NCI-H748 (cell line): Measurements from ENCODE around the gene GALNT2.

ENCODE experiments used
- DNase-seq: peaks from one replicate; lab custom pipeline; 2025; ENCODE audit not compliant: unreplicated experiment; lab: John Stamatoyannopoulos, UW

The GALNT2 gene

DNA sequence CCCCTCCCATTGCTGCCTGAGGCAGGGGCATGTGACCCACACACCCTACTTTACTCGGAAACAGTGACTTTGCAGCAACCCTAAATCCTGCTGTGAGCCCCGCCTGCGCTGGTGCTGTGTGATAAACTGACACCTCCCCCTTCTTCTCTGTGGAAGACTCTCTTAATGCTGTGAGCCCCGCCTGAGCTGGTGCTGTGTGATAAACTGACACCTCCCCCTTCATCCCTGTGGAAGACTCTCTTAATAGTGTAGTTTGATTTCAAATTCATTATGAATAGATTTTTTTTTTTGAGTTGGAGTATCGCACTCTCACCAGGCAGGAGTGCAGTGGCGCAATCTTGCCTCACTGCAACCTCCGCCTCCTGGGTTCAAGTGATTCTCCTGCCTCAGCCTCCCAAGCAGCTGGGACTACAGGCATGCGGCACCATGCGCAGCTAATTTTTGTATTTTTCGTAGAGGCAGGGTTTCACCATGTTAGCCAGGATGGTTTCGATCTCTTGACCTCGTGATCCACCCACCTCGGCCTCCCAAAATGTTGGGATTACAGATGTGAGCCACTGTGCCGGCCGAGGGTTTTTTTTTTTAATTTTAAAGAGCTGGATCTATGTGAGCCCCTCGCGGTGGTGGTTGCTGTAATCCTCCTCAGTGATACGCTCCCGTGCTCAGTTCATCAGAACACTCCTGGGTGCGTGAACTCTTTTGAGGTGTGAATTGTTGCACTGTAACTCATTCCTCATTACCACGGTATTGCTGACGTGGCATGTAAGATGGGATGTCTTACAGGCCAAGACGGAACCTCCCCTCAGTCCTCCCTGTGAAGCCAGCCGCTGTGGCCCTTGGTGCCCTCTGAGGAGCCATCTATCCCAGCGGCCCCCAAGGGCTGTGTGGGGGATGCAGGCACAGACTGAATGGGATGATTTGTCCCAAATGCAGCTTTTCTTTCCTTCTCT is 60.3 kb downstream of the GALNT2 start:
- peak; percentile 39 for DNase-seq

DNA sequence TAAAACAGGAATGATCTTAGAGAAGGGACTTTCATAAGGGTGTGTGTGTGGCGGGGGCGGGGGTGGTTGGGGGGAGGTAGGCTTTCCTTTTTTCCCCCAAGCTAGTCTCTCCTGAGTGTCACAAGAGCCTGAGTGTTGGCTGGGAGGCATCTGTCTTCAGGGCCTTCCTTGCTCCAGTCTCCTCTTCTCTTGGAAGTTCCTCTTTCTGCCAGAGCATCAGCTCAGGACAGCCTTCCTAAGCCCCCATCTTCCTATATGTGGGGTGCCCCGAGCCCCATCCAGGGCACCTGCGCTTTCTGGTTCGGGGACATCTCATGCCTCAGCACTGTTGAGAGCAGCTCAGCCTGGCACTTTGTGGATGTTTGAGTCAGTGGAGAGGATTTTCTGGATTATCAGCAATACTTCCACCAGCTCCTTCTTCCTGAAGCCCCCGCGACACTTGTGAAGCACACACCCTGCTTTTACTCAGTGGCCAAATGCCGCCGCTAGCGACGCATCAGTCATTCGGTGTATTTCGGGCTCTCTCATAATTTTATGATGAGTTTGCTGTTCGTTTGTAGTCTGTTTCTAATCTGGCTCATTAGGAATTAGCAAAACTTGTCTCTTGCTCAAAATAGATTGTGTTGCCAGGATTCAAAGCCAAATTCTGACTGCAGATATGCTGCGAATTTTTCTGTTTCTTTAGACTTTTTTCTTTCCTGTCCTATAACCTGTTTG is 61.7 kb downstream of the GALNT2 start:
- DNase-seq: no peak

DNA sequence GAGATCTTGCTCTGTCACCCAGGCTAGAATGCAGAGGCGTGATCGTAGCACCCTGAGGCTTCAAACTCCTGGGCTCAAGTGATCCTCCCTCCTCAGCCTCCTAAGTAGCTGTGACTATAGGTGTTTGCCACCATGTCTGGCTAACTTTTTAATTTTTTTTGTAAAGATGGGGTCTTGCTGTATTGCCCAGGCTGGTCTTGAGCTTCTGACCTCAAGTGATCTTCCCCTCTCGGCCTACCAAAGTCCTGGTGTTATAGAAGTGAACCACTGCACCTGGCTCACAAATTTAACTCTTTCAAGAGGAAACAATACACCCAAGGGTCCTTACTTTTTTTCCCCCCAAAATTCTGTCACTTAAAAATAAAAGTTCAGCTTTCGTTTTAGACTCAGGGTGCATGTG is 62.3 kb downstream of the GALNT2 start:
- no peak for DNase-seq

DNA sequence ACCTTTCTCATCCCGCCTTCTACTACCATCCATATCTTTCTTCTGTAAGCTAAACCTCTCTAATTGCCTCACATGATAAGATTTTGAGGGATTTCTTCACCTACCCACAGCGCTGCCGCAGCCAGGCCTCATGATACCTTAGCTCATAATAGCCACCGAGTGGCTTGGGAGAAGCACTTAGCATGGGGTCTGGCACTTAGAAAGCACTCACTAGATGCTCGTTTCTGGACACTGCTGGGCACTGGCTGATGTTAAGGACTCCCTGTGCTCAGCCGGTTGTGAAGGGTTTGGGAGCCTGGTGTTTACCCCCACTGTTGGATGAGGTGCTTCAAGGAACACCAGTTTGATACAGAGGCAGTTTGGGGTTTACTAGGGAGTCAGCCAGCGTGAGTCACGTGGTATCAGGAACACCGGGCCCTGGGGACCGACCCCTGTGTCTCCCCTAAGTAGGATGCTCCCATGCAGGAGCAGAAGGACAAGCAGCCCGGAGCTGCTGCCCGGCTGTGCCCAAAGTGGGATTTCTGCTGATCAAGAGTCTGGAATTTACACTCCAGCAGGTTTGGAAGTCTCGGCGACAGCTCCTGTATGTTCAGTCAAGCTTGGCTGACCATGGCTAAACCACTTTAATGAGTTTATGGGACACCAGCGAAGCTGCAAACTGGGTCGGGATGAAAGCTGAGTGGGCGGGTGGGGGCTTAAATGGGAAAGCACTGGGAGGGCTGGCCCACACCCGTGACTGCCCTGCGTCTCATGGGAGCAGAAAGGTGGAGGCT is 63.3 kb downstream of the GALNT2 start:
- no peak for DNase-seq

DNA sequence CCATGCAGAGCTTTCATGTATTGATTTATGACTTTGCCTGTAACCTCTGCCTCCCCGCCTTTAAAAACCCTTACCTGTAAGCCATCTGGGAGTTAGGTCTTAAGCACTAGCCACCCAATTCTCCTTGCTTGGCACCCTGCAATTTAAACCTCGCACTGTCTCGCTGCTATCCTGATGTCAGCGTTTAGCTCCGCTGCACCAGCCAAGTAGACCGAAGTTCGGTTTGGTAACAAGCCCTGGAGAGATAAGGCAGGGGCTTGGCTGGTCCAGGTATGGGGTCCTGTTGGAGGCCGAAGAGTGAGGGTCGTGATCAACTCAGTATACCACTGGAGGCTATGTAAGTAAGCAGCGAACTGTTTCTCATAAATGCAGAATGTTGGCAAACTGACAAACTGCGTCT is 64.4 kb downstream of the GALNT2 start:
- no peak for DNase-seq

DNA sequence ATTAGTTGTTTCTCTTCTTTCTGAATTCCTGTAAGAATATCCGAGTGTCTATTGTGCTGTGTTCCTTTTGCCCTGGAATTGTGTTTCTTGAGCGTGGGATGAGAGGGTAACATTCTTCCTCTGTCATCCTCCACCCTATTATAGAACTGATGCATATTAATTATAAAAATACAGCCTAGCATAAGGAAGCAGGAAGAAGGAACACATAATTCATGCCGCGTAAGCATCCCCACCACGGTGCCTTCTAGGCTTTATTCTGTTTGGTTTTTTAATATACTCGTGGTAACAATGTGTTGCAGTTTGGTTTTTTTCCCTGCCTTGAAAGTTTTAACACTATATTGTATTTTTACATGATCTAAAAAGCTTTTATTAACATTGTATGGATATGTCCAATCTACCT is 65.7 kb downstream of the GALNT2 start:
- DNase-seq: no peak

DNA sequence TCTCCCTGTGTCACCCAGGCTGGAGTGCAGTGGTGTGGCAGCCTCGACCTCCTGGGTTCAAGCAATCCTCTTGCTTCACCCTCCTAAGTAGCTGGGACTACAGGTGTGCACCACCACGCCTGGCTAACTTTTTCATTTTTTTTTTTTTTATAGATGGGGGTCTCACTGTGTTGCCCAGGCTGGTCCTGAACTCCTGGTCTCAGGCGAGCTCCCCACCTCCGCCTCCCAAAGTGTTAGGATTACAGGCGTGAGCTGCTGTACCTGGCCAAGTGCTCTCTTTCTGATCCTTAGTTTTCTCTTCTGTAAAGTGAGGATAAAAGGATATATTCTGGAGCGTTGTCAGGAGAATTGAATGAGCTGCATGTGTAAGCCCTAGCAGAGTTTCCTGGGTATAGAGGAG is 68.7 kb downstream of the GALNT2 start:
- no peak for DNase-seq

DNA sequence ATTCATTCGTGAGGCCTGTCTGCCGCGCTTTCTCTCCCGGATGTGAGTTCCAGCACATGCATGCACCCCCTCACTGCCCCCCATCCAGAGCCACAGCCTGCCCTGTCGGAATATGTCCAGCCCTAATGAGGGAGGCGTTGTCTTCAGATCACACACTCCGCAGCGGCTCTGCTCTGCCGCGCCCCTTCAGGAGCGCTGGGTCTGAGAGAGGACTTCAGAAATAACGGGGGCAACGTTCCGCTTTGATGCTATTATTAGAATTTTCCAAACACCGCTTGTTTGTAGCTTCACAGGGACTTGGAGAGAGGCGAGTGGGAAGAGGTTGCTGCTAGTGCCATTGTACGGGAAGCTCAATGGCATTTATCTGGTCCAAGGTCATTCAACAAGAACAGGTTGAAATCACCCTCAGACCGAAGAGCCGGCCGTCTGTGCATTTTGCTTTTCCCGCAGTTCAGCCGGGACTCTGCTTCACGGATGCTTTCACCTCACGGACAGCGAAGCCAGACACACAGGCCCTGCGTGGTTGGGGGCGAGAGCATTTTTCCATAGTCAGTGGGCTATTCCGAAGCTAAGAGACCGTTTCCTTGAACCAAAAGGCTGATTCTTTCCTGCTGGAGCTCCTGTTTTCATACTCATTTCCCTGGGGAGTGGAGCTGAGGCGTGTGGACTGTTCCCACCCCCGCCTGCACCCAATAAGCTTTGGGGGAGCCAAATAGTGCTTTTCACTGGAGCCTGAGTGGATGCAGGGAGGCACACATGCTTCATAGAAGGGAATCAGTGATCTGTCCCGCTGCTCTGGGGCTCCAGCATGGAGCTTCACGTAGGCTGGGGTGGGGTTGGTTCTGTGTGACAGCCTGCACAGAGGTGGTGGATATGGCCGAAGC is 69.7 kb downstream of the GALNT2 start:
- no peak for DNase-seq

DNA sequence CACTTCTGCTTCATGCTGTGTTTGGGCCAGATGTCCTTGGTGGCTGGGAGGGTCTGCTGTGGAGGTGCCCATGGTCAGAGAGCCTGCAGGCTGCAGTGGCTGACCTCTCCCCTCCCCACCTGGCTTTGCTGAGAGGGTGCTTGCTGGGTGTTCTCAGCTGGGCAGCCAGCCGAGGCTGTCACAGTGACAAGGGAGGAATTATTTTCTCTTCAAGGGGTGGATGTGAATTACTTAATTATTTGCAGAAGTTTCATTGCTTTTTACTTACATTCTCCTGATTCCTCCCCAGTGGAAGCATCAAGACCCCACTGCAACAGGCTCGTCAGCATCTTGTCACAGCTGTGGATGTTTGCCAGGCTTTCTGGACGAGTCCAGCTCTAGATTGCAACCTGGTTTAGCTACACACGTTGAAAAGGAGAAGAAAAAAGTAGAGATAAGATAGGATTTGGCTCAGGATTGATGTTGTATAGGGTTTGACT is 70.3 kb downstream of the GALNT2 start:
- no peak for DNase-seq

DNA sequence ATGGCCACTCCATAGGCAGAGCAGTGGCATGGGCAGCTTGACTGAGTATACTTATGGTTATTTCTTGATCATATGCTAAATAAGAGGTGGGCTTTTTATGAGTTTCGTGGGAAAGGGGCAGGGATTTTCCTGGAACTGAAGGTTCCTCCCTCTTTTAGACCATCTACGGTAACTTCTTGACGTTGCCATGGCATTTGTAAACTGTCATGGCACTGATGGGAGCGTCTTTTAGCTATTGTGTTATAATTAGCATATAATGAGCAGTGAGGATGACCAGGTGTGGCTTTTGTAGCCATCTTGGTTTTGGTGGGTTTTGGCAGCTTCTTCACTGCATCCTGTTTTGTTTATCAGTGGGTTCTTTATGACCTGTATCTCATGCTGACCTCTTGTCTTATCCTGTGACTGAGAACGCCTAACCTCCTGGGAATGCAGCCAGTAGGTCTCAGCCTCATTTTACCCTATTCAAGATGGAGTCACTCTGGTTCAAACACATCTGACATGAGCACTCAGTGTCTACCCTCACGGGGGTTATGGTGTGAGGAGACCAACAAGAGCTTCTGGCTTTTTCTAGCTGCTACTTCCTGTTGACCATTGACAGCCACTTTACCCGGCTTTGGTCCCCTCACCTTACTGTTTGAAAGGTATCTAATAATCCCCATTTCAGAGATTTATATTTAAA is 71.7 kb downstream of the GALNT2 start:
- DNase-seq: peak; percentile 57

DNA sequence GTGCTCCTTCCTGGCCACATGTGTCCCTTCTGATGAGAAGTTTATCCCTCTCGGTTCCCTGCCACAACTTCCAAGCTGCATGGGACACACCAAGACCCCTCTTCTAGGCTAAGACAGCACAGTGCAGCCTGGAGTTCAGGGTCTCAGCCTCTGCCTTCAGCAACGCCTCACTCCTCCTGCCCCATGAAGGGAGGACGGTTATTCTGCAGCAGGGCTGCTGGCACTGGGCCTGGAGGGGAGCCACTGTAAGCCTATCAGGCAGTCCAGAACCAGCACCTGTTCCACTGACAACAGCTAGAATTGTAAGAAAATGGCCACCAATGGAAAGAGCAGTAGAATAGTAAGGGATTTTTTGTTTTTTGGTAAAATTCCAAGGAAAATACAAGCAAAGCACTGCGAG is 72.3 kb downstream of the GALNT2 start:
- no peak for DNase-seq

DNA sequence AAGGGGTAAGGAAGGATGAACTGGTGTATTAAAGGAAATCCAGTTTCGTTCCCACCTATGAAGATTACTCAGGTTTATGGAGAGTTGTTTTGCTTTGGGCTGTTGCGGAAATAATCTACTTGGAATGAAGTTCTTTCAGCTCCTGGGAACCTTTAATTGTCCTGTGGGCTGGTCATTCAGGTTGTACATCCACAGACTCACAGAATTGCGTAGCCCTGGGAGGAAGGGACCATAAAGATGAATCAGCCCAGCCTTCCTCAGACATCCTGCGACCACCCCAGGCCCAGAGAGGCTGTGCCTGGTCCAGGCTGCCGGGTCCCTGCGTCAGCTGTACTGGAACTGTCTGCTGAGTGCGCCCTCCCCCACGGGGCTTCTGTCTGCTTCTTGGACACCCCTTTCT is 72.7 kb downstream of the GALNT2 start:
- DNase-seq: no peak

DNA sequence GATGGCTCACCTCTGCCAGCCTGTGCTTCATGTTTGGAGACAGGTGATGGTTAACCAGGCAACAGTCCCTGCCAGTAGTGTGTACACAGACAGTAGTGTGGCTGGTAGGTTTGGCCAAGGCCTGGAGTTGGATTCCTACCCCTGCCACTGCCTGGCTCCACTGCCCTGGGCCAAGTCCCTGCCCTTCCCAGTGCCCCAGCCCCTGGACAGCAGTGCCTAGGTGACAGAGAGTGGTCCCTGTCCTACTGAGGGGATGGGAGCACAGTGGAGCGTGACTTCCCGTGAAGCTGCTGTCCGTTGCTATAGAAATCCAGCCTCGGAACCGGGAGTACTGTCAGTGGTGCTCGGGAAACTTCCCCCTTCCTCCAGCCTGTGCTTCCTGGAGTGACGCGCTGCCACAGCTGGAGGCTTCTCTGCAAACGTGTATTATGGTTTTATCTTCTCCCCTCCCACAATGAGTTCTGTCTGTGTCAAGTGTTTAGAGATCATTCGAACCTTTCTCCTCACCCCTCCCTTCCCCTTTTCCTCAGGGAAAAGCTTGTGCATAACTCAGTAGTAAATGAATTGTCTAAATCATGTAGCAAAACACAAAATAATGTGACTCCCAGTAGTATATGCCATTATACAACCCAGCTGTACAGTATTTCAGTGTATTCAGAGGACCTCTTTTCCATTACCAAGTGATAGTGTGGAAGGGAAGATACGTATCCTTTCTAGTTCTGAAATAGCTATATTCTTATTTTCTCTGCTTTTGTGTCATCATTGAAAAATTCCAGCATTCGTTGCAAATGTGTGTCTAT is 73.4 kb downstream of the GALNT2 start:
- DNase-seq: peak; percentile 56

DNA sequence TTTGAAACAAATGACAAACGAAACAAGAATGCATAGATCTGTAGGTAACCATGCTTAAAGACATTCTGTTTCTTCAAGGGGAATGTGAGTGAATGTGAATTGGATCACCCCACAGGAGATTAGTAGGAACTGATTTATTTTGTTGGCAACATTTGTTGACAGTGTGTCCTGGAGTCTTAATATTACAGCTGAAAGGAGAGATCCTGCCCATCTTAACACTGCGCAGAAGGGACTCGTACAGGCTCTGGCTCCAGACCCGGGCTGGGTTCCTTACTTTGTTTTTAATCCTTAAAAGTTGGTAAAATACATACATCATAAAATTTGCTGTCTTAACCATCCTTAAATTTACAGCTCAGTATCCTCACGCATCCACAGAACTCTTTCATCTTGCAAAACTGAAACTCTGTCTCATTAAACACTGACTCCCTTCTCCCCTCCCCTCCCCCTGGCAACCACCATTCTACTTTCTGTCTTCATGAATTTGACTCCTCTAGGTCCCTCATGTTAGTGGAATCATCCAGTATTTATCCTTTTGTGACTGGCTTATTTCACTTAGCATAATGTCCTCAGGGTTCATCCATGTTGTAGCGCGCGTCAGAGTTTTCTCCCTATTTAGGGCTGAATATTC is 74.1 kb downstream of the GALNT2 start:
- no peak for DNase-seq

DNA sequence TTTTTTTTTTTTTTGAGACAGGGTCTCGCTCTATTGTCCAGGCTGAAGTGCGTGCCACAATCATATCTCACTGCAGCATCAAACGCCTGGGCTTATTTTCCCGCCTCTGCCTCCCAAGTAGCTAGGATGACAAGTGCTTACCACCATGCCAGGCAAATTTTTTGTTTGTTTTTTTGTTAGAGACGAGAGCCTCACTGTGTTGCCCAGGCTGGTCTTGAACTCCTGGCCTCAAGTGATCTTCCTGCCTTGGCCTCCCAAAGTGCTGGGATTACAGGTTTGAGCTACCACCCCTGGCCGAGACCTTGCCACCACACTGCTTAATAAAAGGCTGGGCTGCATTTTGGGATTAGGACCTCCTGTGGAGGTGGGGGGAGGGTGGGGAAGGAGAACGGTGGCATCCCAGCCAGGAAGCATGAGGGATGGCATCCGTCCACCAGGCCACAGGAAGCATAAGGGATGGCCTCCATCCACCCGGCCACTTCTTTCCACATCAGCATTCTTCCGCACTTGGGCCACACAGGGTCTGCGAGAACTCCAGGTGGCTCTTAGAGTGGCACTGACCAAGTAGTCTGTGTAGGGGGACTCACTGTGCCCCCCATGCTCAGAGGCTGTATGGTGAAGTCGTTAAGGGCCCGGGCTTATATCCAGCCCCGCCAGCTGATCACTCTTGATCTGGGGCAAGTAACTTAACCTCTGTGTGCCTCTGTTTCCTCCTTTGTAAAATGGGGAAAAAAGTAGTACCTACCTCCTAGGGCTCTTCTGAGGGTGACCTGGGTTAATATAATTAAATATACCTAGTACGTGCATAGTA is 75.0 kb downstream of the GALNT2 start:
- DNase-seq: no peak

DNA sequence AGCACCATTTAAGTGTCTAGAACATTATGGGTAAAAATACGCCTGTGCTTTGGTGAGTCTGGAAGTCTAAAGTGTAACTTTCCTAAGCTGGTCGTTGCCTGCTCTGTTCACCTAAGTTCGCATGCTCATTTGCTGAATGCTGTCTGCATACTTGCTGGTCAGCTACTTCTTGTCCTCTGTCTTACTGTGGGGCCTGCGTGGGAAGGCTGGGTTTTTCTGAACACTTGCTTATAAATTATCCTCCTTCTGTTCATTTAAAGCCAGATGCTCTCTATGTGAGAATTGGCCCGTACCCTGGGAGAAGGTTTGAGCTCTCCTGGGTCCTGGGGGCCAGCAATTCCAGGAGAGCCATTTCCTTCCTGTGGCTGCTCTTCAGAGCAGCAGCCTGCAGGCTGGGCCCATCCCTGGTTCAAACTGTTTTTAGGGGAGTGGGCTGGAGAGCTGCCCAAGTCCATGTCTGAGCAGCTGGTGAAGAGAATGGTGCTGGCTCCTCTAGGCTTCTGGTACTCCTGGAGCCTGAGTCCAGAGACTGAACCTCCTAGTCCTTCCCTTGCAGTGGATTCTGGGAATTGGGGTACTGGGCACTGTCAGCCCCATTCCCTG is 75.7 kb downstream of the GALNT2 start:
- DNase-seq: no peak

DNA sequence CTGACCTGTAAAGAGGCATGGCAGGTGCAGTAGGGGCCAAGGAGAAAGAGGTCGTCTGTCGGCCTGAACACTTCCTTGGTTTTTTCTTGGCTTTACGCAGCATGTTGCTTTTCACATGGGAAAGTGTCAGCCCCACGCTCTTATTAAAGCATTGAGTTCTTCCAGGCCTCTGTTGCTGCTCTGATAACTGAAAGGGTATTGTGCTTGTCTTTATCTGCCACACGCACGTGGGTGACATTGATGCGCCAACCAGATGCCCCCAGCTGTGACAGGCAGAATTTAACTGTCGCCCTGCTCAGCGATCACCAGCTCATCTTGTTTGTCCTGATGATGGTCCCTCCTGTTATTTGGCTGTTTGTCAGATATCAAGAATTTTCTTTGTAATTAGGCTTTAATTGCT is 76.5 kb downstream of the GALNT2 start:
- peak; percentile 91 for DNase-seq
